Activated CD4-positive, alpha-beta memory T cell treated with anti-CD3 and anti-CD28 coated beads, Interleukin-2, amount 10 ng/mL, durations not matched to agents 7 days and 5 days (primary cell): Measurements from ENCODE around the gene ABCA2. TPM values are rescaled to one million over a fixed set of nuclear protein-coding genes. Genes with fewer than 3 reads are reported as not detected.
"Not testable (repeated sequence)": the region's sequence is repeated elsewhere in the genome, so short reads cannot be mapped to it uniquely, and the experiment has no call there.

Experiments used
- CTCF ChIA-PET: fragments of 350-600 bp; sonication (Branson Sonifier 250); formaldehyde crosslinking; loops from one replicate; lab custom pipeline; 2021; ENCODE audit warnings: antibody characterized with exemption, inconsistent platforms; lab: Charles Lee
- POLR2A ChIA-PET: fragments of 350-600 bp; sonication (Branson Sonifier 250); formaldehyde crosslinking; loops from one replicate; lab custom pipeline; 2021; ENCODE audit warnings: antibody characterized with exemption; lab: Charles Lee
- DNase-seq: peaks from one replicate; pipeline ENCODE4 v3.0.0-alpha.2; 2020
- H3K27ac Mint-ChIP-seq: one replicate; pipeline ENCODE4 v1.8.0; 2021; ENCODE audit warnings: mild to moderate bottlenecking, mixed read lengths
- H3K27me3 Mint-ChIP-seq: one replicate; pipeline ENCODE4 v1.8.0; 2021; ENCODE audit warnings: mixed read lengths
- H3K36me3 Mint-ChIP-seq: one replicate; pipeline ENCODE4 v1.8.0; 2021; ENCODE audit warnings: low read depth, mixed read lengths
- H3K4me1 Mint-ChIP-seq: one replicate; pipeline ENCODE4 v1.8.0; 2021; ENCODE audit warnings: mixed read lengths
- H3K4me3 Mint-ChIP-seq: one replicate; pipeline ENCODE4 v1.8.0; 2021; ENCODE audit warnings: mild to moderate bottlenecking, mixed read lengths
- H3K9me3 Mint-ChIP-seq: one replicate; pipeline ENCODE4 v1.8.0; 2021; ENCODE audit warnings: mixed read lengths
- total RNA-seq, 2 experiments: library from RNA; stranded (reverse); gene quantifications; one replicate each; pipeline ENCODE4 v1.2.3, GENCODE V29; 2021

Gene ABCA2
- total RNA-seq, 2 experiments from 2014 or later, result 55.5 to 65.9 TPM

GRCh38 chr9:137039611-137040366 lies 11.8 kb upstream of the ABCA2 start:
- Mint-ChIP-seq H3K27ac (no peak overlapping the region), H3K9me3 (no peaks in the 10 kb centered on the region), H3K4me1 (peaks cover 23% of the 10 kb centered on the region)

GRCh38 chr9:137038916-137039315 lies 10.9 kb upstream of the ABCA2 start:
- Mint-ChIP-seq H3K9me3 (no peaks in the 10 kb centered on the region), H3K4me1 (peaks cover 20% of the 10 kb centered on the region), H3K36me3 (peaks cover 3% of the 10 kb centered on the region), H3K4me3 (no peak overlapping the region), H3K27ac (no peak overlapping the region), H3K27me3 (no peaks in the 10 kb centered on the region)
- POLR2A ChIA-PET, result interaction anchor here (1.2 kb wide), 1 partner anchor 29 kb away, joined by 5 read pairs; no protein-coding TSS in a partner anchor
- CTCF ChIA-PET, result interaction anchor here (3.1 kb wide), 1 partner anchor 10 kb away, joined by 12 read pairs; no protein-coding TSS in a partner anchor
- no peak for DNase-seq

More at GRCh38 chr9:137039611-137040366, 11.8 kb upstream of the ABCA2 start:
- no peak for DNase-seq
- H3K4me3 Mint-ChIP-seq, result no peak overlapping the region
- peaks cover 3% of the 10 kb centered on the region for H3K36me3 Mint-ChIP-seq
- ChIA-PET CTCF (interaction anchor here (3.1 kb wide), 1 partner anchor 11 kb away, joined by 12 read pairs; no protein-coding TSS in a partner anchor), POLR2A (no interaction called here)
- H3K27me3 Mint-ChIP-seq, result peaks cover 2% of the 10 kb centered on the region

GRCh38 chr9:137037483-137037882 lies 9.4 kb upstream of the ABCA2 start:
- Mint-ChIP-seq H3K4me1 (peaks cover 30% of the 10 kb centered on the region), H3K4me3 (no peak overlapping the region), H3K27me3 (no peaks in the 10 kb centered on the region), H3K27ac (no peak overlapping the region), H3K9me3 (no peaks in the 10 kb centered on the region), H3K36me3 (peaks cover 3% of the 10 kb centered on the region)
- CTCF ChIA-PET, result interaction anchor here (1.2 to 9.9 kb wide), 4 partner anchors 8 to 151 kb away, joined by 3 to 149 read pairs (median 8); partner anchors contain the start of genes C8G, FBXW5 and TRAF2
- DNase-seq, result no peak
- POLR2A ChIA-PET, result interaction anchor here (0.9 to 1.3 kb wide), 3 partner anchors 9 to 44 kb away, joined by 3 to 5 read pairs (median 5); partner anchors contain the start of gene ABCA2

GRCh38 chr9:137037035-137037434 lies 9.0 kb upstream of the ABCA2 start:
- Mint-ChIP-seq H3K36me3 (peaks cover 3% of the 10 kb centered on the region), H3K4me3 (no peak overlapping the region), H3K4me1 (peaks cover 35% of the 10 kb centered on the region), H3K27me3 (no peaks in the 10 kb centered on the region), H3K27ac (no peak overlapping the region), H3K9me3 (no peaks in the 10 kb centered on the region)
- DNase-seq, result no peak
- POLR2A ChIA-PET, result interaction anchor here (0.9 to 1.3 kb wide), 2 partner anchors 8 to 44 kb away, joined by 3 to 5 read pairs; partner anchors contain the start of gene ABCA2
- CTCF ChIA-PET, result interaction anchor here (1.2 to 9.9 kb wide), 5 partner anchors 8 to 150 kb away, joined by 3 to 149 read pairs (median 12); partner anchors contain the start of genes C8G, FBXW5, NPDC1 and TRAF2

- H3K36me3 Mint-ChIP-seq, result peaks cover 4% of the 10 kb centered on the region
- POLR2A ChIA-PET, result interaction anchor here (0.8 to 2.9 kb wide), 13 partner anchors 11 to 309 kb away, joined by 3 to 13 read pairs (median 5); partner anchors contain the start of genes AJM1, NPDC1, PAXX and RABL6
- no peak overlapping the region for H3K4me3 Mint-ChIP-seq
- no peak for DNase-seq
- H3K27me3 Mint-ChIP-seq, result no peaks in the 10 kb centered on the region
- H3K4me1 Mint-ChIP-seq, result peaks cover 39% of the 10 kb centered on the region
- CTCF ChIA-PET, result interaction anchor here (0.7 to 9.9 kb wide), 38 partner anchors 8 to 307 kb away, joined by 3 to 149 read pairs (median 8); partner anchors contain the start of genes AJM1, C8G, CLIC3 and FBXW5
- H3K9me3 Mint-ChIP-seq, result no peaks in the 10 kb centered on the region
- no peak overlapping the region for H3K27ac Mint-ChIP-seq
These were observed 7.9 kb upstream of the ABCA2 start for GRCh38 chr9:137035937-137036336.

- Mint-ChIP-seq H3K27me3 (no peaks in the 10 kb centered on the region), H3K4me3 (peak overlapping the region; percentile 64), H3K9me3 (no peaks in the 10 kb centered on the region), H3K27ac (peak overlapping the region; percentile 98), H3K36me3 (peaks cover 8% of the 10 kb centered on the region), H3K4me1 (peaks cover 44% of the 10 kb centered on the region)
- CTCF ChIA-PET, result interaction anchor here (0.7 to 9.9 kb wide), 51 partner anchors 9 to 309 kb away, joined by 3 to 149 read pairs (median 6); partner anchors contain the start of genes AJM1, C8G, CLIC3 and FBXW5
- no peak for DNase-seq
- POLR2A ChIA-PET, result interaction anchor here (0.7 to 2.9 kb wide), 27 partner anchors 9 to 308 kb away, joined by 3 to 13 read pairs (median 5); partner anchors contain the start of genes AJM1, CLIC3, FBXW5 and NPDC1
These were observed 7.4 kb upstream of the ABCA2 start for GRCh38 chr9:137035507-137035834.

GRCh38 chr9:137034709-137035506 lies 6.9 kb upstream of the ABCA2 start:
- peak; percentile 90 for DNase-seq
- H3K4me3 Mint-ChIP-seq, result peak overlapping the region; percentile 64

GRCh38 chr9:137034039-137034708 lies 6.1 kb upstream of the ABCA2 start:
- H3K4me3 Mint-ChIP-seq, result peak overlapping the region; percentile 64
- ChIA-PET POLR2A (interaction anchor here (0.7 to 2.9 kb wide), 24 partner anchors 9 to 247 kb away, joined by 3 to 13 read pairs (median 5); partner anchors contain the start of genes AJM1, CLIC3, FBXW5 and NPDC1), CTCF (interaction anchor here (0.6 to 9.9 kb wide), 42 partner anchors 9 to 307 kb away, joined by 3 to 149 read pairs (median 8); partner anchors contain the start of genes AJM1, C8G, CLIC3 and FBXW5)
- H3K27me3 Mint-ChIP-seq, result no peaks in the 10 kb centered on the region
- DNase-seq, result no peak
- peaks cover 8% of the 10 kb centered on the region for H3K36me3 Mint-ChIP-seq
- H3K4me1 Mint-ChIP-seq, result peaks cover 57% of the 10 kb centered on the region
- H3K9me3 Mint-ChIP-seq, result no peaks in the 10 kb centered on the region
- peak overlapping the region; percentile 98 for H3K27ac Mint-ChIP-seq

More at GRCh38 chr9:137034709-137035506, 6.9 kb upstream of the ABCA2 start:
- Mint-ChIP-seq H3K4me1 (peaks cover 50% of the 10 kb centered on the region), H3K27ac (peak overlapping the region; percentile 98), H3K9me3 (no peaks in the 10 kb centered on the region), H3K27me3 (no peaks in the 10 kb centered on the region), H3K36me3 (peaks cover 8% of the 10 kb centered on the region)
- ChIA-PET CTCF (interaction anchor here (0.6 to 9.9 kb wide), 56 partner anchors 9 to 308 kb away, joined by 3 to 149 read pairs (median 5); partner anchors contain the start of genes AJM1, C8G, CLIC3 and FBXW5), POLR2A (interaction anchor here (0.7 to 2.9 kb wide), 31 partner anchors 9 to 308 kb away, joined by 3 to 13 read pairs (median 5); partner anchors contain the start of genes AJM1, CLIC3, FBXW5 and NPDC1)

GRCh38 chr9:137033481-137033880 lies 5.4 kb upstream of the ABCA2 start:
- H3K27ac Mint-ChIP-seq, result peak overlapping the region; percentile 78
- H3K36me3 Mint-ChIP-seq, H3K9me3 Mint-ChIP-seq, H3K27me3 Mint-ChIP-seq, DNase-seq: not testable (repeated sequence)
- CTCF ChIA-PET, result interaction anchor here (2.0 to 9.9 kb wide), 6 partner anchors 13 to 243 kb away, joined by 6 to 149 read pairs (median 23); partner anchors contain the start of genes AJM1, C8G, FBXW5 and NPDC1
- POLR2A ChIA-PET, result interaction anchor here (1.3 to 2.6 kb wide), 3 partner anchors 11 to 226 kb away, joined by 3 to 12 read pairs (median 11); partner anchors contain the start of genes RABL6 and TUBB4B
- peak overlapping the region; percentile 58 for H3K4me3 Mint-ChIP-seq
- H3K4me1 Mint-ChIP-seq, result peaks cover 61% of the 10 kb centered on the region

GRCh38 chr9:137032858-137033257 lies 4.8 kb upstream of the ABCA2 start:
- ChIA-PET CTCF (interaction anchor here (1.5 to 9.9 kb wide), 5 partner anchors 14 to 306 kb away, joined by 4 to 149 read pairs (median 46); partner anchors contain the start of genes AJM1, C8G, FBXW5 and NPDC1), POLR2A (interaction anchor here (1.0 kb wide), 1 partner anchor 58 kb away, joined by 3 read pairs; no protein-coding TSS in a partner anchor)
- Mint-ChIP-seq H3K27ac (peak overlapping the region; percentile 85), H3K27me3 (no peaks in the 10 kb centered on the region), H3K9me3 (no peaks in the 10 kb centered on the region), H3K36me3 (peaks cover 8% of the 10 kb centered on the region), H3K4me3 (peak overlapping the region; percentile 58), H3K4me1 (peaks cover 61% of the 10 kb centered on the region)
- DNase-seq, result no peak
